NCI-H1105 treated with DMSO at 0.1 percent for 48 hours (cell line): ENCODE data around the gene ZNF423.
A peak's percentile ranks its signal among the peaks of the same experiment; 100 is the strongest.

Experiments used
- DNase-seq: peaks from one replicate; lab custom pipeline; 2025; lab: John Stamatoyannopoulos, UW

ZNF423 gene

DNA sequence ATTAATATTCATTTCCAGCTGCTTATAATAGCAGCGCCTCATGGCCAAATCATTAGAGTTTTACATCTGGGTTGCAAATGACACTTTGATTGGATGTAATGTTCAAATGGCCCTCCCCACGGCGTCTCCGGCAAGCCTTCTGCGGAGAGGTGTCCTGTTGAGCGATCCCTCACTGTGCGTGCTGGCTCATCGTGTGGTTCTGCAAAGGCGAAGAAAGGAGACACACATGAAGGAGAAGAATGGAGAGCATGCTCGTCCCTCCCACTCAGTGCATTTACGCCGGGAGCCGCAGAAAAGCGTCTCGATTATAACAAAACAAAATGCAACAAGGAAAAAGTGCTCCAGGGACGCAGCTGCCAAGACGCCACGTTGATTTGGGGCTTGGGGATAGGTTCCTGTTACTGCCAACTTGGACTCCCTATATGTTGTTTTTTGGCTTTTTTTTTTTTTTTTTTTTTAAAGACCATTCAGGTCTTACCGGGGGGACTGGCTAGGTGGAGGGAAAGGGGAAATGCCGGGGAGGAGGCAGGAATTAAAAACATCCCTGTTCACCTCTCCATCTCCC is 364.7 kb downstream of the ZNF423 start:
- DNase-seq: no peak

DNA sequence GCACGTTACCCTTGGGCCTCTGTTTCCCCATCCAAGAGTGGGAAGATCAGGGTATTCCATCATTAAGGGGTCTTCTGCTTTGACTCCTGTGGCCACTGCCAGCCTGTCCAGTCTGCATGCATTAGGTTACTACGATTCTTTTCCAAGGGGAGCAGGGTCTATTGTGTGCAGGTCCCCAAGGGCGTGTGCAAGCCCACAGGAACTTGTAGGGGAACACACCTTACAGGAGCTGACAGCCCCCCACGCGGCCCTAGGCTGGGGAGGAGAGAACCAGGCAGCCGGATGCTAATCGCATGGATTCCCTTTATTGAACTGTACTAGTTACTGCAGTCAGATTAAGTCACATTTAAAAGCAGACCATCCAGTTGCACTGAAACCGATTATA is 365.6 kb downstream of the ZNF423 start:
- no peak for DNase-seq

DNA sequence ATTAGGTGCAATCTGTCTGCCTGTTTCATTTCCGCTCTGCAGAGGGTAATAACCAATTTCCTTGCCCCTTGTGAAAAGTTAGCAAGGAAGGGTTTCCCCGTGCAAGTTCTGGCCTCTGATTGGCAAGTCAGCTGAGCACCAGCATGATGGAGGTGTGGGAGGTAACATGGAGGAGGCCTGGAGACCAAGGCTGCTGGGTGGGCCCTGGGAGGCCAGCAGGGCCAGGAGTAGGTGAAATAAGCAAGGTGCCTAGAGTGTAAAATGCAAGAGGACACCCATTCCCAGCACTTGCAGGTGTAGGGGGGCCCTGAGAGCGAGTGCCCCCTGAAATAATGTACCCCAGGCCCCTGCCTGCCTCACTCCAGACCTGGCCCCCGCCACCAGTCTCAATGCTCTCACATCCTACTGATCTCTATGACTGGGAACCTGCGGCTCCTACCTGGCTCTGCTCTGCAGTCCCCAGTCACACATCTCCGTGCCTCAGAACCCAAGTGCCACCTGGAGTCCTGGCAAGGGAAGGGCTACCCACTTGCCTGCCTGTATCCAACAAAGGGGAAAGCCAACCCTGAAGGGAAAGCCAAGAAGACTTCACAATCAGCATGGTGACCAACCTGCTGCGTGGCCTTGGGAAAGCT is 366.1 kb downstream of the ZNF423 start:
- DNase-seq: peak; percentile 24

DNA sequence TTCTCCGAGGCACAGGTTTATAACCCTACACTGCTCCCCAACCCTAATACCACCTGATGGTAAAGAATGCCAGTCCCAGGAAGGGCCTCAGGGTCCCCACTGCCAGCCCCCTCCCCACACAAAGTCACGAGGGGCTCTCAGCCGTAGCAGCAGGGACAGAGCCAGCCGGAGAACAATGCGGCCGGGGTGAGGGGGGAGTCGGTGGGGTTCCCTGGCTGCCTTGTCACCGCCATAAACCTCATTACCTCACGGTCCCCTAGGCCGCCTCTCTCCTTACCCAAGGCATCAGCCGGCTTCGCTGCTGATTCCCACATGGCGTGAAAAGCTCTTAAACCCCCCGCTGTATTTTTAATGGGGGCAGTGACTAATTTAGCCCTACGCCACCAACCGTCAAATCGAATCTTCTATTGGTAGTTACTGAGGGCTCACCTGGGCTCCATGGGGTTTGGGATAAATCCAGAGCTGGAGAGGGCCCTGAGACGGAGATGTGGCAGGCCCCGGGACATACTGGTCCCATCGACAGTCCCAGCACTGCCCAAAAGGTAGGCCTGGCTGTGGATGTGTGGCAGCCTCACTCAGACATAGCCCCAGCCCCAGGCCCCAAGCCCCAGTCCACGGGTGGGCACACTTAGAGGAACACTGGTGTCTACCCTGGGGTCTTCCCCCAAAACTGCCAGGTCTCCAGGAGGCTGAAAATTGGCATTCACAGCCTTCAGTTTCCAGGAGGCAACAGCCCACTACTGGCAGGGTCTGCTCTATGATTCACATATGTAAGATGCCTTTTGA is 367.0 kb downstream of the ZNF423 start:
- DNase-seq: no peak

DNA sequence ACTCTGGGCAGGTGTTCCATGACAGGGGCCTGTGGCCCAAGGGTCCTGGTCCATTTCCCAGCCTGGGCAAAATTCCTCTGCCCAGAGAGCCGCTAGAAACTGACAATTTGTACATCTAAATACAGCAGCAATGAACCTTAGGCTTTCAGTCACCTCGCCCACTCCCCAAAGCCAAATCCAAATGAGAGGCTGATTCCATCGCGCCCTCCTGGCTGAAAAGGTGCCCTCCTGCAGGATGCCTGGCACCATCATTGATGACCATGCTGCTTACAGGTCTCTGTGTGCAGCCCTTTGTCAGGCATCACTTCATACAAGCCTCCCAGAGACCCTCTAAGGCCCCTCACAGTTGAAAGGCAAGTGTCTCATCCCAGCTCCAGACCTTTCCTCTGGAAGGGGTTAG is 367.6 kb downstream of the ZNF423 start:
- DNase-seq: no peak

DNA sequence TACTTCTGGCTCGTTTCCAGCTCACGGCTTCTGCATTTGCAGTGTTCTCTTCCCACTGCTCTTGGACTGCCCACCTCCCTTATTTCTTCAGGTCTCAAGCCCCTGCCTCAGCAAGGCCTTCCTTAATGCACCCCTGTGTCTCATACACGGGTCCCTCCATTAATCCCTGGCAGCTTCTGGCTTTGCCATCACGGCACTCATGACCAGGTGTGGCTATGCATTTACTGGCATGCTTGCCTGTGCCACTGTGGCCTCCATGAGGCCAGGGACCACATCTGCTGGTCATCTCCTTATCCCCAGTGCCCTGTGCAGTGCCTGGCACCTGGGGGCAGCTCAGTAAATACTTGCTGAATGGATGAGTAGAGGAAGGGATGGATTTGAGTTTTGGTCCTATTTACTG is 368.2 kb downstream of the ZNF423 start:
- DNase-seq: no peak

DNA sequence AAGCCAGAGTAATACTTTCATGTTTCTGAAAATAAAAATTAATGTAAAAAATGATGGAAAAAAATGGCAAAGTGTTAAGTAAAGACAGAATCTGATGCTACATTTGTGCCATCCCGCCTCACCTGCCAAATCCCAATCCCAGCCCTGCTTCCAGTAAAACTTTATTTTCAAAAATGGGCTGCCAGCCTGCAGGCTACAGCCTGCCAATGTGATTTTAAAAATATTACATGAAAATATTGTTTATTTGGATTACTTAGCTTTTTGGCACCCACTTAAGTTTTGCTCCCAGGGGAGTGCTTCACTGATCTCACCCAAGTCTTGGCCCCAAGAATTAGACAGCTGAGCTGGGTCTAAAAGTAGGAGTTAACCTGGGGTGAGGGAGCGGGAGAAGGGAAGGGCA is 369.5 kb downstream of the ZNF423 start:
- DNase-seq: no peak

DNA sequence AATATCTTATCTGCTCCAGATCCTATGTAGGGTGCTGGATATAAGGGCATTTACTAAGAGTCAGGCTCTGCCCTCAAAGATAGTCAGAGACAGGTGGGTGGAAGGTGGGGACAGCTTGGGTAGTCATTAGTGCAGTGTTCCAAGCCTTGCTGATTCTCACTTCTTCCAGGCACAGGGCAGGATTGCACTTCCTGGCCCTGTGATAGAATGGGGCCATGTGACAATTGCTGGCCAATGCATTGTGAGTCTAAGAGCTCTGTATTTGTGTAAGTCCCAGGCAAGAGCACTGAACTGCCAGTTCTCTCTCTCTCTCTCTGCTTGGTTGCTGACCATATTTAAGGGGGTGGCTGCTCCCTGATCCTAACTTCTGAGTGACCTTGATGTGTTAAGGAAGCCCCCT is 370.2 kb downstream of the ZNF423 start:
- no peak for DNase-seq

DNA sequence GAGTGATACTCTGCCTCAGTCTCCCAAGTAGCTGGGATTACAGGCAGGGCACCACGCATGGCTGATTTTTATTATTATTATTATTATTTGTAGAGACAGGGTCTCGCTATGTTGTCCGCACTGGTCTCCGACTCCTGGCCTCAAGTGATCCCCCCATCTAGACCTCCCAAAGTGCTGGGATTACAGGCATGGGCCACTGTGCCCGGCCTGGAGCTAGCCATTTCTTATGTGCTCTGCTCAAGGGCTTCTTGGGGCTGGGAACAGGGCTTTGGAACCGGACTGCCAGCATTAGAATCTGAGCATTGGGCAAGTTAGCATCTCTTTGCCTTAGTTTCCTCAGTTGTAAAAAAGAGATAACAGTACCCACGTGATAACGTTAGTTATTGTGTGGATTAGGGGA is 371.0 kb downstream of the ZNF423 start:
- DNase-seq: no peak

DNA sequence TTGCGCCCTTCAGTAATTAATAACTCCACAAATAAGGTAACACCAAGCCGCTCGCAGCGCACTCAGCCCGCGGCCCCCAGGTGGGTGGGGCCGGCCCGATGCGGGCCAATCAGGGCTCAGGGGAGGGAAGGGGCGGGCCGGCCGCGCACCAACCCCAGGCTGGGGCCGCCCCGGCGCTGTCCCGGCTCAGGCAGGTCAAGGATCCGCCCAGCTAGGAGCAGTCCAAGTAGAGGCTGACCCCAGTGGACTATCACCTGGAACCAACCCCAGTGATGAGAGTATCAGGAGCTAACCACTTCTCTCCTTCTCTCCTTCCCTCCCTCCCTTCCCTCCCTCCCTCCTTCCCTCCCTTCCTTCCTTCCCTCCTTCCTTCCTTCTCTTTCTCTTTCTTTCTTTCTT is 371.5 kb downstream of the ZNF423 start:
- peak; percentile 26 for DNase-seq

DNA sequence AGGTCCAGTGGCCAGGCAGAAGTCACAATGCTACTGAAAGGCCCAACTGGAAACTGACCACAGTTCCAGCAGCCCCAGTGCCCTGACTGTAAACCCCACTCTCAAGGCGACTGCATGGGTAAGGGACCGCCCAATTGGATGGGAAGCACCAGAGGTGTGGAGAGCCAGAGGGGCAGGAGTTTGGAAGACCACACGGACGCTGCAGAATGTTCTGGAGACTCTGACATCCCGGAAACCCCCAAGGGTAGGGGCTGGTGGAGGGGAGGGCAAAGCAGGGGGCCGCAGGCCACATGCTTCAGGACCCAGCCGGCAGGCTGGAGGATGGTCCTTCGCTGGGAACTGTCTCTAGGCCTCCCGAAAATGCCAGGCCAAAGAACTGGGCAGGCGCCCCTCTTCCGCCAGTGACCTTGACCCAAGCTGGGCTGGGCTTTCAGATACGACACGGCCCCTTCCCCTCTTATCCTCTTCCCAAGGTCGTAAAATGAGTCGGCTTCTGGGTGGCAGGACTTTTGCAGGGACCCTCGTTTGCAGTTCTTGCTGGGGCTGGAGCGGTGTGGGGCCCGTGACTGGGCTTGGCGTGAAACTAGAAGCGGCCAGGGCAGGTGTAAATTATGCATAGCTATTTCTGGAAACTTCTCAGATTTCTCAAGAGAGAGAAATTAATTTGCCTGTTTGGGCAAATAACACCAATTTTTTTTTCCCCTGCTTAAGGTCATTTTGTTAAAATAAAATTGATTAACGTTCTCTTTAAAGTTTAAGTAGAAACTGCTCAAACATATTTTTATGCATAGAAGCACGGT is 372.1 kb downstream of the ZNF423 start:
- DNase-seq: no peak

DNA sequence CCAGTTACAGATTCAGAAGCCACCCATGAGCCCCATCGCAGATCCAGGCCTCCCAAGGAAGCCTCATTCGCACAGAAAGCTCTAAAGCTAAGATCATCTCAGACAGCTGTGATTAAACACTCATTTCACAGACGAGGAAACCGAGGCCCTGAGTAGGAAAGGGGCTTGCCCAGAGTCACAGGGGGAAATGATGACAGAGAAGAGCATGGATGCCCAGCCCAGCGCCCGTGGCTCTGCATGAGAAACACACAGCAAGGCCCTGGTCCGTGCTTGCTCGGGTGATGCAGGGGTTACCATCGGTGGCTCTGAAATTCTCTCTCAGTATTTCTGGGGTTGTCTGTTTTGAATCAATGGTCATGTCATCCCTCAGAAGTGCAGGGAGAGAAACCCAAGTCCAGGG is 372.7 kb downstream of the ZNF423 start:
- no peak for DNase-seq

DNA sequence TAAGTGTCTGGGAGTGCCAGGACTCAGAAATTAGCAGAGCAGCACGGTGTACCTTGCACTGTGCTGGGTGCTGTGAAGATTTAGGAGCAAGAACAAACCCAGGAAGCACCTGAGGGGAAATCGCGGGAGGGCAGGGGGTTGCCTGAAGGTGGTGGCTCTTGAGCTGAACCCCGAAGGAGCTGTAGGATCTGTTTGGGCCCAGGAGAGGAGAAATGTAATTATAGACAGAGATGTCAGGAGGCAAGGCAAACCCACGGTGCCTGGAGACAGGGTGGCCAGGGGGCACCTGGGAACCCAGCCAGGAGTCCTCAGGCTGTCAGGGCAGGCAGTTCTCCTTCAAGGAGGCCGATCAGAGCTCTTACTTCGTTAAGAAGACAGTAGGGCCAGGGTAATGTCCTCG is 373.2 kb downstream of the ZNF423 start:
- no peak for DNase-seq

DNA sequence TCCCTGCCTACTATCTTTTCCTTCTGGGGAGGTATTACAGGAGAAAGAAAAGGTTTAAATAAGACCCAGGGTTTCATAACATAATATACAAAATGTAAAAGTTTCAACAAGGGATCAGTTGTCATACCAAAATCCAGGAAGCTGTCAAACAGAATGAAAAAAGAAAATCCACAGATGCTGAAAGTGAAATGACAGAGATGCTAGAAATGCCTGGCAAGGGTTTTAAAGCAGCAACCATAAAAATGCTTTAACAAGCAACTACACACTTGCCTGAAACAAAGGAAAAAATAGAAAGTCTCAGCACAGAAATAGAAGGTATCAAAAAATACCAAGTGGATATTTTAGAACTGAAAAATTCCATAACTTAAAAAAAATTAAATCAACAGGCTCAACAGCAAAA is 377.3 kb downstream of the ZNF423 start:
- no peak for DNase-seq

DNA sequence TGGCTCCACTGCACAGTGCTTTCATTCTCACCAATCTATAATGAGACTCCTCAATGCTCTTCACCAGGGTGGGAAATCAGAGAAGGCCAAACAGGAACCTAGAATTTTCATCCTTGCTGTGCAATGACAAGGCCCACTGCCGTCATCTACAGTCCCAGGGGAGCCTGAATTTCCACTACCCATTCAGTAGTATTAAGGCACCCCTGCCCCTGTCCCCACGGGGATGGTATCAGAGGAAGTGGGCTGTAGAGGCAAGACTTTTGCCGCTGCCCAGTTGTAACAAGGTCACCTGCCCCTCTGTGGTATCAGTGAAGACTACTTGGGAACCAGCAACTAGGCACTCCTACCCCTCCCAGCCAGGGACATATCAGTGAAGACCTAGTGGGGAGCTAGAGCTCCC is 377.8 kb downstream of the ZNF423 start:
- no peak for DNase-seq

DNA sequence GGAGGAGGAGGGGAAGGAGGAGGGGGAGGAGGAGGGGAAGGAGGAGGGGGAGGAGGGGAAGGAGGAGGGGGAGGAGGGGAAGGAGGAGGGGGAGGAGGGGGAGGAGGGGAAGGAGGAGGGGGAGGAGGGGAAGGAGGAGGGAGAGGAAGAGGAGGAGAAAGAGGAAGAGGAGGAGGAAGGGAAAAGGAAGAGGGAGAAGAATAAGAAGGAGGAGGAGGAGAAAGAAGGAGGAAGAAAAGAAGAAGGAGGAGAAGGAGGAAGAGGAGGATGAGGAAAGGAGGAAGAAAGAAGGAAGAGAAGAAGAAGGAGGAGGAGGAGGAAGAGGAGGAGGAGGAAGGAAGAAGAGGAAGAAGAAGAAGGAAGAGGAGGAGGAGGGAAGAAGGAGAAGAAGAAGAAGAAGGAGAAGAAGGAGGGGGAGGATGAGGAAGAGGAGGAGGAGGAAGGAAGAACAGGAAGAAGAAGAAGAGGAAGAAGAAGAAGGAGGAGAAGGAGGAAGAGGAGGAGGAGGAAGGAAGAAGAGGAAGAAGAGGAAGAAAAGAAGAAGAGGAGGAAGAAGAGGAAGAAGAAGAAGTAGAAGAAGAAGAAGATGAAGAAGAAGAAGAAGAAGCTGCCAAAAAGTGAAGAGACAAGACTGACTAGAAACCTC is 378.5 kb downstream of the ZNF423 start:
- DNase-seq: no peak

DNA sequence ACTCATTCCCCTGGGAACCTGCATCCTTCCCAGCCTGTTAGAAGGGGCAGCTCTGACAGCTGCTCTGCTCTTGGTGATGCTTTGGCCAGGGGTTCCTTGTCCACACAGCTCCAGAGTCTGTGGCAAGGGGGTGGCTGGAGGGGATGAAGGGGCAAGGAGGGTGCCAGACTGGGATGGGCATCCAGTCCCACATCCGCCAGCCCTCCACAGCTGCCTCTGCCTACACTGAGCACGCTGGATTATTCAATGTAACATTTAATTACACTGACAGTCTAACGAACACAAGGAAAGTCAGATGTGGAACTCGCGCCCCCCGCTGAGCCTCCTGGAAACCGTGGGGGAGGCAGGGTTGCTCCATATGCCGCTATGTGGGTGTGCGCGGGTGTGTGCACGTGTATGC is 381.2 kb downstream of the ZNF423 start:
- no peak for DNase-seq

DNA sequence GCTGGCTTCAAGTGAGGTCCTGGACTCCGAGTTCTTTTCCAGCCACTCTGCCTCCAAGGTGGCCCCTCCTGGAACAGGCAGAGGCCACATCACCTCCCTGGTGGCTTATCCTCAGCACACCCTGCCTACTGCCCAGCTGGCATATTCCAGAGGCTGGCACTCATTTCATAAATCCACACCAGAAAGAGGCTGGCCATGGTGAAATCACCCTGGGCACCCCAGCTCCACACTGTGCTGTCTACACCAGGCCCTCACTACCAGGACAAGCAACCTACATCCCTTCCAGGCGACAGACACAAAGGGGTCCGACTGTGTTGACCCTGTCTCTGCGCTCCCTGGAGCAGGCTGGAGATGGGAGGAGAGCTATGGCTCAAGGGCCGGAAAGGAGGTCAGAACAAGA is 382.1 kb downstream of the ZNF423 start:
- no peak for DNase-seq

DNA sequence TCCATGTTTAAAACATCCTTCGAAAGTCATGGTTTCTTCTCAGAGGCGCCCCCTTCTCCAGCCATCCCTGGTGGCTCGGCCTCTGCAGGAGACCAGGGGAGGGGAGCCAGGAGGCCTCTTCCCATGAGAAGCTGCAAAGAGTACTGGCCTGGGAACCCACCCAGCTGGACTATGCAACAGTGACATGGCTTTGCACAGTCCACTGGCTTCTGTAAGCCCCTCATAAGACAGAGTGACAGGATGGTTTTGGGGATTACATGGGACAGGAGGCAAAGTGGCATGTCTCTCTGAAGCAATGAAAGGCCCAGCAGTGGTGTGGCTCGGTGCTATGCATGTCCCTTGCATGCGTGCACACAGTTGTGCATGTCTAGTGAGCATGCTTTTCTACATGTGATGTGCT is 382.8 kb downstream of the ZNF423 start:
- DNase-seq: no peak

DNA sequence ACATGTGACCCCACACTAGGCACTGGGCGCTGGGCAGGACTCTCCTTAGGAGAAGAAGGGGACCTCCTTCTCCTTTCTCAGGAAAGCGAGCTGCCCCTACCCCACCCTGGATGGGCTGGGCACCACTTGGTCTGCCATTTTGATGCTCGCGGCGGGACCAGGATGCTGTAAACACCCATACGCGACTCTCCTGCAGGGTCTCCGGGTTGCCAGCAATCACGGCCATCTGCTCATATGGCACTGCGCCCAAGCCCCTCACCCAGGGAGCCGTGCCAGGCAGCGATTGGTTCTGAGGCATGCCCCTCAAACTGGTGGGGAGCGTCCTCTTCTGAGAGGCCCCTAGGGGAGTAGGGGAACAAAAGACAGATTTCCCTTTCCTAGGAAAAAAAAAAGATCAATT is 383.3 kb downstream of the ZNF423 start:
- no peak for DNase-seq

DNA sequence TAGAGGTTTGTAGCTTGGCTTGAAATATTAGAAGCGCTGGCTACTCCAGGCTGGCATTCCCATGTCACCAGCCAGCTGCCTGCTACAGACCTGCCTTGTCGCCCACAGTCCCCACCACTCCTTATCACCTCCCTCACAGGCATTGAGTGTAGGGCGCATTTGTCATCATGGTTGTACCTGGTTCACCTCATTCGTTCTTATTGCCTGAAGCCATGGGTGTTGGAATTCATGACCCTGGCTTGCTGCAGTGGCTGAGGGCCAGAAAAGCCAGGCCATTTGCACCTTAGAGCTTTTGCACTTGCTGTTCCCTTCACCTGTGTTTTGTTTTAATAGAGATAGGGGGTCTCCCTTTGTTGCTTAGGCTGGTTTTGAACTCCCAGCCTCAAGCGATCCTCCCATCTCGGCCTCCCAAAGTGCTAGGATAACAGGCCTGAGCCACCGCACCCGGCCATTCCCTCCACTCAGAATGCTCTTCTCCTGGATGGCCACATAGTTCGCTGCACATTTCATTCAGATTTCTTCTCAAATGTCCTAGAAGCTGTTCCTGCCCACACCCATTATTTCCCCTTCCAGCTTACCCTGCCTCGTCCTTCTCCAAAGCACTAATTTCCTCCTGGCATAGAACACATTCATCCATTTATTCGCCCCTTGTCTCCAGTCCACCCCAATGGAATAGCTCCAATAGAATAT is 384.7 kb downstream of the ZNF423 start:
- DNase-seq: no peak

DNA sequence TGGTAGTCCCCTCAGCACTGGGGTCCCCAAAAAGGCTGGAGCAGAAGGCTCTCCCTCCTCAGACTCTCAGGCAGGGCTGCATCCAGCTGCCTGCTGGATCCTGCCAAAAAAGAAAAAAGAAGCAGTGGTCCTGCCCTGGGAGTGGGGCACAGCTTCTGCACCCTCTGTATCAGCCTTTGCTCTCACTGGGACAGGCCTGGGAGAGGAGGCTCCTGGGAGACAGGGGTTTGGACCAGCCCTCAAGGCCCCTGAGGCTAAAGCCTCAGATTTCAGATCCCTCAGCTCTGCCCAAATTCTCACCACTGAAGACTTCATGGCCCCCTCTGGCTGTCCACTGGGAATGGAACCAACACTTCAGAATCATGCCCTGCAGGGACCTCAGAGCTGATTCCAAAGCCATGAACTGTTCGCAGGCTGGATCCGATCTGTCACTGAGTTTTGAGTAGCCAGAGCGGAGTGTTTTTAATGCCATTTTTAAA is 385.4 kb downstream of the ZNF423 start:
- DNase-seq: no peak
